OCI-LY7 (cell line): Measurements from ENCODE around the gene BLACAT1. TPM values are rescaled to one million over a fixed set of nuclear protein-coding genes. Genes with fewer than 3 reads are reported as not detected.

Source experiments
- BruUV-seq: library from RNA; stranded (reverse); fragments of 400-500 nt; replicated peaks from 2 replicates; lab custom pipeline; 2021; lab: Mats Ljungman, UMichigan
- CTCF ChIA-PET: fragments of 300-600 bp; sonication (Branson Sonifier 250); formaldehyde crosslinking; loops from one replicate; lab custom pipeline; 2022; ENCODE audit warnings: antibody characterized with exemption; ENCODE audit not compliant: unreplicated experiment; lab: Charles Lee
- POLR2A ChIA-PET: fragments of 300-600 bp; sonication (Branson Sonifier 250); formaldehyde crosslinking; loops from one replicate; lab custom pipeline; 2022; ENCODE audit warnings: antibody characterized with exemption; lab: Charles Lee
- DNase-seq: peaks from one replicate; pipeline ENCODE4 v3.0.0-alpha.2; 2015; ENCODE audit warnings: low spot score
- H2AFZ ChIP-seq: fragments of 200-600 bp; sonication (generic), shearing (Covaris generic); 2 replicates; pipeline ENCODE4 v1.6.1; 2014; ENCODE audit warnings: mild to moderate bottlenecking, antibody characterized with exemption, low read length, moderate library complexity
- H3K27ac ChIP-seq: fragments of 200-600 bp; sonication (generic); 2 replicates; pipeline ENCODE4 v1.5.1; 2014; ENCODE audit warnings: mixed run types, low read depth, mild to moderate bottlenecking, moderate library complexity, low read length, inconsistent platforms; ENCODE audit not compliant: poor library complexity, severe bottlenecking
- H3K36me3 ChIP-seq: fragments of 200-600 bp; sonication (generic); 2 replicates; pipeline ENCODE4 v1.6.1; 2014; ENCODE audit warnings: mild to moderate bottlenecking, antibody characterized with exemption, low read length, moderate library complexity, mixed read lengths; ENCODE audit not compliant: insufficient read depth
- H3K4me1 ChIP-seq: fragments of 200-600 bp; sonication (generic); 2 replicates; pipeline ENCODE4 v1.5.1; 2014; ENCODE audit warnings: mild to moderate bottlenecking, low read length; ENCODE audit not compliant: insufficient read depth, poor library complexity, severe bottlenecking
- H3K4me2 ChIP-seq: fragments of 200-600 bp; sonication (generic); 2 replicates; pipeline ENCODE4 v1.6.1; 2014; ENCODE audit warnings: mild to moderate bottlenecking, low read length
- H3K4me3 ChIP-seq: fragments of 200-600 bp; sonication (generic); 2 replicates; pipeline ENCODE4 v1.5.1; 2014; ENCODE audit warnings: mild to moderate bottlenecking, low read depth, low read length; ENCODE audit not compliant: poor library complexity, severe bottlenecking
- H3K79me2 ChIP-seq: fragments of 200-600 bp; sonication (generic); 2 replicates; pipeline ENCODE4 v1.6.1; 2016; ENCODE audit warnings: low read depth, mild to moderate bottlenecking, low read length, moderate library complexity, mixed read lengths; ENCODE audit not compliant: insufficient read depth
- H3K9me2 ChIP-seq: fragments of 200-600 bp; sonication (generic); 2 replicates; pipeline ENCODE4 v1.6.1; 2016; ENCODE audit warnings: mild to moderate bottlenecking, low read length, mixed read lengths; ENCODE audit not compliant: insufficient read depth
- H3K9me3 ChIP-seq: fragments of 200-600 bp; sonication (generic); 2 replicates; pipeline ENCODE4 v1.6.1; 2014; ENCODE audit warnings: mild to moderate bottlenecking, mixed run types, low read length, mixed read lengths
- H4K20me1 ChIP-seq: fragments of 200-600 bp; sonication (generic); 2 replicates; pipeline ENCODE4 v1.6.1; 2014; ENCODE audit warnings: mild to moderate bottlenecking, antibody characterized with exemption, low read length, moderate library complexity, mixed read lengths; ENCODE audit not compliant: insufficient read depth
- EZH2phosphoT487 ChIP-seq: fragments of 200-600 bp; sonication (generic); IDR thresholded peaks from 2 replicates; pipeline ENCODE4 v1.6.1; 2018; ENCODE audit warnings: low read depth, borderline replicate concordance, mild to moderate bottlenecking, mixed run types, antibody characterized with exemption, low read length, moderate library complexity, mixed read lengths
- intact Hi-C: fragments of 100-400 bp; cut with micrococcal nuclease; formaldehyde crosslinking; loops from one replicate; pipeline ENCODE4 v1.10.0; 2022; ENCODE audit not compliant: unreplicated experiment
- total RNA-seq, 2 experiments: library from RNA; depleted of rRNA in 1 of 2; stranded (reverse); fragments of >200 nt in 1 of 2; shearing (Covaris generic) in 1 of 2; gene quantifications; 2 replicates each; pipeline ENCODE4 v1.2.3, GENCODE V29; 2014 to 2022
- TF ChIP-seq, protein P1 (sequence below): fragments of 200-600 bp; sonication (generic); conservative IDR thresholded peaks from 2 replicates; pipeline ENCODE4 v1.5.1; 2014; ENCODE audit warnings: mild to moderate bottlenecking, antibody characterized with exemption, low read length, moderate library complexity, mixed read lengths

The BLACAT1 gene
- total RNA-seq, 2 experiments from 2014 or later: 0.19 to 0.29 TPM

DNA sequence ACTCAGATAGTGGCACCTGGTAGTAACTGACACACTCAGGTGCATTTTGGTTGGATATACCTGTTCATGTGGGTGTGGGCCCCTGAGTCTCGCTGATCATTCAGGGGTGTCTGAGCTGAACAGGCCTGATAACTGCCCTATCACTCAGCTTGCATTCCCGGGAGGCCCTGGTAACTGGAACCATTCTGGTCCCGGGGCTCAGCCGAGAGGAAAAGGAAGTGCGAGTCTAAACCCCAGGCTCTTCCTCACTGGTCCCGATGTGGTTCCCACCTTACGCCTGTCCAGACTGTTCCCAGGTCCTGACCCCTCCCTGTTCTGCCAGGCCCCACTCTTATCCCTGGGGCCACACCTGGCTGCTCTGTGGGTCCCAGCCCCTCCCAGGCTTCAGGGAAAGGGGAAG lies 36.9 kb upstream of the BLACAT1 start:
- Histone ChIP-seq H3K4me3 (no peak overlapping the region), H3K27ac (no peak overlapping the region), H4K20me1 (no peaks in the 10 kb centered on the region), H2AFZ (no peak overlapping the region), H3K9me3 (no peaks in the 10 kb centered on the region), H3K9me2 (no peaks in the 10 kb centered on the region), H3K79me2 (no peaks in the 10 kb centered on the region), H3K4me1 (no peaks in the 10 kb centered on the region), H3K36me3 (no peaks in the 10 kb centered on the region), H3K4me2 (no peak overlapping the region)
- DNase-seq: no peak
- TF ChIP-seq, protein P1, sequence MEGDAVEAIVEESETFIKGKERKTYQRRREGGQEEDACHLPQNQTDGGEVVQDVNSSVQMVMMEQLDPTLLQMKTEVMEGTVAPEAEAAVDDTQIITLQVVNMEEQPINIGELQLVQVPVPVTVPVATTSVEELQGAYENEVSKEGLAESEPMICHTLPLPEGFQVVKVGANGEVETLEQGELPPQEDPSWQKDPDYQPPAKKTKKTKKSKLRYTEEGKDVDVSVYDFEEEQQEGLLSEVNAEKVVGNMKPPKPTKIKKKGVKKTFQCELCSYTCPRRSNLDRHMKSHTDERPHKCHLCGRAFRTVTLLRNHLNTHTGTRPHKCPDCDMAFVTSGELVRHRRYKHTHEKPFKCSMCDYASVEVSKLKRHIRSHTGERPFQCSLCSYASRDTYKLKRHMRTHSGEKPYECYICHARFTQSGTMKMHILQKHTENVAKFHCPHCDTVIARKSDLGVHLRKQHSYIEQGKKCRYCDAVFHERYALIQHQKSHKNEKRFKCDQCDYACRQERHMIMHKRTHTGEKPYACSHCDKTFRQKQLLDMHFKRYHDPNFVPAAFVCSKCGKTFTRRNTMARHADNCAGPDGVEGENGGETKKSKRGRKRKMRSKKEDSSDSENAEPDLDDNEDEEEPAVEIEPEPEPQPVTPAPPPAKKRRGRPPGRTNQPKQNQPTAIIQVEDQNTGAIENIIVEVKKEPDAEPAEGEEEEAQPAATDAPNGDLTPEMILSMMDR: no peak
- TF ChIP-seq EZH2phosphoT487: no peak
- intact Hi-C loops: no loop called here
- ChIA-PET CTCF (no interaction called here), POLR2A (no interaction called here)
- no TSS peak for BruUV-seq

DNA sequence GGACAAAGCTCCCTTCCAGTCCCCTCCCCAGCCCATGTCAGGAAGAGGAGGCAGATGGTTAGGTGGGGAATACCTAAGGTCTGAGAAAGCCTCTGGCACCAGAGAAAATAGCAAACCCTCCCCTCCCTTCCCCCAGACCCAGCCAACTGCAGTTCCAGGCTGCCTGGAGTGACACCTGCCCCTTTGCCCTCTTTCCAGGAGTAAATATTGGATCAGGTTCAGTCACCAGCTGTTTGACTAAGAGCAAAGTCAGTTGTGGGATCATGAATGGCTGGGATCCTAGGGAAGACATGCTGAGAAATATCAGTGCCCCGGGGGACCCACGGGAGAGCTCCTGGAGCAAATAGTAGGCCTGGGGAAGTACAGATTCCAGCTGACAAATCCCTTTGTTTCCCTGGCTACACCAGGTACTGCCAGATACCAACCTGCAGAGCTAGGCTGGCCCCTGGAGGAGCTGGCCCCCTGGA lies 36.4 kb upstream of the BLACAT1 start:
- BruUV-seq: no TSS peak
- POLR2A ChIA-PET: interaction anchor here (0.7 to 1.1 kb wide), 2 partner anchors 15 to 51 kb away, joined by 3 read pairs; no protein-coding TSS in a partner anchor
- Histone ChIP-seq H2AFZ (no peak overlapping the region), H3K4me1 (no peaks in the 10 kb centered on the region), H4K20me1 (no peaks in the 10 kb centered on the region), H3K36me3 (no peaks in the 10 kb centered on the region), H3K4me3 (no peak overlapping the region), H3K79me2 (no peaks in the 10 kb centered on the region), H3K9me2 (no peaks in the 10 kb centered on the region), H3K27ac (no peak overlapping the region), H3K4me2 (no peak overlapping the region), H3K9me3 (no peaks in the 10 kb centered on the region)
- CTCF ChIA-PET: no interaction called here
- intact Hi-C loops: no loop called here
- DNase-seq: no peak
- TF ChIP-seq EZH2phosphoT487: no peak
- TF ChIP-seq, protein P1: no peak

DNA sequence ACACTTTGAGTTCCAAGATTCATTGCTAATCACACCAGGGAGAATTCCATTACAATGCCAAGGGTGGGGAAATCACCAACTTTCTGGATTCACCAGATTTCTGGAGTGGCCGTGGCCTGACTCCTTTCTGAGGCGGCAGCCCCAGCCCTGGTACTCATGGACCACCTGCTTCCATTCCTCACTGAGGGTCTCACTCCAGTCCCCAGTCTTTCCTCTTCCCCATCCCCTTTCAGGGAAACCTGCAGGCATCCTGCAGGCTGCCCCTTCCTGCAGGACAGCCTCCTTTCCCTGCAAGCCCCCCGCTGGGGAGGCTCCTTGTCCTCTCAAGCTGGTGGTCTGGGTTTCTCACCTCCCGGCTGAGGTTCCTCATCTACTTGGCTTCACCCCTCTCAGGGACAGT lies 35.9 kb upstream of the BLACAT1 start:
- H3K9me3 ChIP-seq: no peaks in the 10 kb centered on the region
- POLR2A ChIA-PET: interaction anchor here (0.7 to 1.1 kb wide), 2 partner anchors 16 to 51 kb away, joined by 3 read pairs; no protein-coding TSS in a partner anchor

More for the DNA sequence above, 35.9 kb upstream of the BLACAT1 start:
- Histone ChIP-seq H3K4me1 (no peaks in the 10 kb centered on the region), H2AFZ (no peak overlapping the region), H3K9me2 (no peaks in the 10 kb centered on the region), H3K4me2 (no peak overlapping the region), H3K79me2 (no peaks in the 10 kb centered on the region), H3K27ac (no peak overlapping the region), H3K36me3 (no peaks in the 10 kb centered on the region), H4K20me1 (no peaks in the 10 kb centered on the region), H3K4me3 (no peak overlapping the region)
- no TSS peak for BruUV-seq
- no peak for DNase-seq
- intact Hi-C loops: no loop called here
- CTCF ChIA-PET: no interaction called here
- TF ChIP-seq, protein P1: no peak
- no peak for TF ChIP-seq EZH2phosphoT487
